ENCODE measurements around the gene VSIG4.
"Not testable (repeated sequence)": the region's sequence is repeated elsewhere in the genome, so short reads cannot be mapped to it uniquely, and the experiment has no call there.

VSIG4 gene

DNA sequence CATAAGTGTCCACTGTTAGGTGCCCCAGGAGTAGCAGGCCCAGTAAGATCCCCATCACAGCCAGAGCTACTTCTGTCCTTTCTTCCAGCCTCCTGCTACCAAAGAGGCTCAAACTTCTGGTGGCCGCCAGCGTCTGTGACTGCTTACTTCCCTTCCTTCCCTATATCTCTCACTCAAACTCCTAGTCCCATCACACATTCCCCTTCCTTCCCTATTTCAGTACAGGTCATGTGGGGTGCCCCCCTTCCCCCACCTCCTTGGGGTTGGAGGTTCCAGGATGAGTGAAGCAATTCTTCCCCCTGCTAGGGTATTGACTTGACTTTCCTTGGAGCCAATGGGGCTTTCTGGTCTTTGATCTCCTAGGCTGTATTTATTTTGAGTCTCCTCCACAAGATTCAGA is at the start of gene VSIG4:
TSS of gene VSIG4 (minus strand) at position 137 of the 400 bp plus-strand sequence. CDS start at position 55, 82 bp downstream.
- DNase-seq: no peak

GRCh38 chrX:66076801-66077200 is 36.9 kb upstream of the VSIG4 start:
- DNase-seq: no peak

- DNase-seq: peak; percentile 17
Observed at GRCh38 chrX:66074920-66075879, 35.3 kb upstream of the VSIG4 start.

DNA sequence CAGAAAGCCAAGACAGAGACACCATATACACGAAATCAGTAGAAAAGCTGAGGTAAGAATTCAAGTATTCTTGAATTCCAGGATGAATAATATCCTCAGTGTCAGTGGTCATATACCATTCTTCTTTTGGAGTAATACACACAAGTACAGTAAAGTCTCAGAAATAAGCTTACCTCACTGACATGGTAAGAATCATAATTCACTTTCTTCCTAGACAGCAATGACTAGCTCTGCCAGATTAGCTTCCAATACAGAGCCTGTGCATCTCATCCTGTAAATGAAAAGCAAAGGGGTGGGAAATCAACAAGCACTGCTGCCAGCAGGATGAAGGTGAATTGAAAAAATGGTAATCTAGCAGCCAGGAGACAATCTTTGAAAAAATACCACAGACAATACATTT is 31.2 kb upstream of the VSIG4 start:
- DNase-seq: no peak

- DNase-seq: no peak
Observed at GRCh38 chrX:66064261-66064660, 24.4 kb upstream of the VSIG4 start.

GRCh38 chrX:66057019-66057418 is 17.1 kb upstream of the VSIG4 start:
- not testable (repeated sequence) for DNase-seq

GRCh38 chrX:66054978-66055377 is 15.1 kb upstream of the VSIG4 start:
- no peak for DNase-seq

DNA sequence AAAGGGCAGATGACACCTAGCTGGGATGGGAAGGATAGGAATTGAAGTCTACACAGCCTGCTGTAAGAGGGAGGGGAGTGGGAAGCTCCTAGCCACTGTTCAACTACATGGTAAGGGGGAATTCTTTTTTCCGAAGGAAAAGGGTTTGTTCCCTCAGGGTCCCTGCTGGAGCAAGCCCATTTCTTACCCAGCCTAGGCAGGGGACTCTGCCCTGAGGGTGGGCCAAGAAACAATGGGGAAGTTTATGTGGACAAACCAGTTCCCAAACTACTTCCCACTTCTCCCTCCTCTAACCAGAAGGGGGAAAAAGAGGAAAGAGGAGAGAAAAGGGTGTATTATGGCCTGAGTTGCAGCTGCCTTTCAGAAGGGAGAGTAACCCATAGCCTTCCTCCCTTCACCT is 13.5 kb upstream of the VSIG4 start:
- no peak for DNase-seq

GRCh38 chrX:66051980-66052379 is 12.1 kb upstream of the VSIG4 start:
- DNase-seq: no peak

DNA sequence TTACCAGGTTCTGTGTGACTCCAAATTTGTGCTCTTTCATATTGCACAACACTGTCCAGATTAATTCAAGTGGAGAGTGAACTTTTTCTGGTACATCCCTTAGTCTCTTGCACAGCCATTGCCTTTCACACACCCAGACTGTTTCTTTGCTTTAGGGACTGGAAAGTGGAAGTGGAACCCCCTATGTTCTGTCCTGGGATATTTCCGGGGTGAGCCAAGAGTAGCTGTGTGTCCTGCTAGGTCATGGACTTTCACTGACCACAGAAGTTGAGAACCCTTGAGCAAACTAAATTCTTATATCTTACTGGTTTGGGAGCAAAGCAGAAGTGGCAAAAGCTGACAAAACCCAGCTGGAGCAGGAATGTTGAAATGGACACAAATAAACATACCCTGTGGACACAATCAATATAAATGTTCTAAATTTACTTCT is 10.3 kb upstream of the VSIG4 start:
- DNase-seq: no peak

- no peak for DNase-seq
Observed at GRCh38 chrX:66049056-66049455, 9.2 kb upstream of the VSIG4 start.

DNA sequence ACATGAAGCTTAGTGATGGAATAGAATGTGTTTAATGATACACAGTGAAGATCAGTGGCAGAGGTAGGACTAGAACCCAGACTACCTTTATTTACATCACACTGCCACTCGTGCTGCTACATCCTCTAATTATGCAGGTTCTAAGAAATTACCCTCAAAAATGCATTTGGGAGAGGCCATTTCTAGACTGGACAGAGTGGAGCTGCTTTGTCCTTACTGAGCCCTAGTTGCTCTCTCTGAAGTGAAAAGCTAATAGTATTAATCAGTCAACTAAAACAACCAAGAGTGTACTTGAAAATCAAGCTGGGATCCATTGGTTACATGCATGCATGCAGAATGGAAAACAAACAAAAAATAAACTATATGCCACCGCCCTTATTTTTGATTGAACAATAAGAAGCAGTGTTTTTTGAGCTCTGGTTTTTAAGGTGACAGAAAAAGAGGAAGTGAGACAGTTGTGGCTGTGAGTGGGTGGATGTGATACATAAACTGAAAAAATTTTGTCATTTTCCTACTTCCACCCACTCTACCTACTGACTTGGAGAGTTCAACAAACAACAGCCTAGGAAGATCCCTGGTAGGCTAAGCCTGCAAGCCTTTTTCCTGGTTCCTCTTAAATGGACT is 6.8 kb upstream of the VSIG4 start:
- DNase-seq: peak; percentile 8

GRCh38 chrX:66045894-66046293 is 6.0 kb upstream of the VSIG4 start:
- no peak for DNase-seq

GRCh38 chrX:66043584-66043983 is 3.7 kb upstream of the VSIG4 start:
- no peak for DNase-seq

DNA sequence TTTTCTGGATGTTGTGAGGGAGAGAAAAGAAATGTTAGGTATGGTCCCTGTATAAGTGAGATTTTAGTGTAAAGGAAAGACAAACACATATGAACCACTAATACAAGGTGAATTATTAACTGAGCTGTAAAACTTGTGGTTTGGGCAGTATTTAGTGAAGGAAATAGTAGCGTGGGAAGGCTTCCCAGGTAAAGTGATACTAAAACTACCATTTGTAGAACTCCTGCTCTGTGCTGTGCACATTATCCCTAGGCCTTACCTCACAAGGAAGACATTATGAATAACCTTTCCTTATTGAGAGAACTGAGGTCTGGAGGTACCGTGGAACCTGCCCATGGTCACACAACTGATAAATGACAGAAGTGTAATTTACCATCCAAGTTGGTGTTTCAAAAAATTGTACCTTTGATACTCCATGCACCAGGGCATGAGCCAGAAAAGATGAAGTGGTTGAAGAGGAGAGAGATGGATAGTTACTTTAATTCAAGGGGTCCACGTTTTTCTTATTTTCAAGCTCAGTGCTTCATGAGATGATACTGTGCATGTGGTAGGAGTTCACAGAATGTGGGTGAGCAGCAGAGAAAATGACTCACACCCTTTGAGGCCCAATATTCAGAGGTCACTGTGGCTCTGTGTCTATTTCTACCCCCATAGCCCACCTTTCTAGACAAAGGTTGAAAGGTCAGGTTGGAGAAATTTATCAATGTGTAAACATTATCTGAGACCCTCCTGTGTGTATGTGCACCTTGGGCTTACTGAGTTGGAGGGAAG is 2.6 kb upstream of the VSIG4 start:
- no peak for DNase-seq

GRCh38 chrX:66038115-66038514 is 1.8 kb downstream of the VSIG4 start:
- DNase-seq: no peak

GRCh38 chrX:66036231-66036630 is 3.6 kb downstream of the VSIG4 start:
- no peak for DNase-seq

- no peak for DNase-seq
Observed at GRCh38 chrX:66035667-66036066, 4.2 kb downstream of the VSIG4 start.

- DNase-seq: no peak
Observed at GRCh38 chrX:66030505-66031317, 9.2 kb downstream of the VSIG4 start.

DNA sequence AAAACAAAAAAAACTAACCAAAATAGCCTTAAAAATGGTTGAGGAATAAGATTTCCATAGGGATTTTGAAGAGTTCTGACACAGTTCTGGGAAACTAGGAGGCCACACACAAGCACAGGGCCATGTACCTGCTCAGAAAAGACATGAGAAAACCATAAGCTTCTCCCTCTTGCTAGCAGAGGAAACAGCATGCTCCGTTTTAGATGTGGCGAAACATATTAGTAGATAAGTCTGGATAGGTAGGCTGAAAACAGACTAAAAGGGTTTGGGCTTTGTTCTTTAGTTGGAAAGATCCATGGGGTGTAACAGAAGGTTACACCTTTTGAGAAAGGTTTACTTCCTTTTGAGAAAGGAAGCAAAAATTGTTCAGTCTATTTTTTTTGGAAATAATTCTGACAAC is 10.9 kb downstream of the VSIG4 start:
- DNase-seq: no peak

- no peak for DNase-seq
Observed at GRCh38 chrX:66024570-66024969, 15.3 kb downstream of the VSIG4 start.

DNA sequence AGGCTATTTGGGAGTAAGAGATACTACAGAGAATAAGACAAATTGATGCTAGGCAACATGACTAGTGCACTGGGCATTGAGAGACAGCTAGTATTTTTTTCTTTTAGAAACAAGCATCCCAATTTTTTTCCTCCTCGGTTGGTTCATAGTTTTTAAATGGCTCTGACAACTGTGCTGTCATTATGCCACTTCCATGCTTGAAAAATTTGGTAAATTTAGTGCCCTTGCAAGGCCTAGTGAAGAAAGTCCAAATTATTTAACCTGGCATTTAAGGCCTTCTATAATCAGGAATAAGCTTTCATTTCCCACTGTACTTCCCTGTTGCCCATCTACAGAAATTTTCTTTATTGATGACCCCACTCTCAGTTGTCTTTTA is 15.8 kb downstream of the VSIG4 start:
- DNase-seq: no peak
